GM19468 (cell line): ENCODE results near the gene CHN2.

Experiments used
- ATAC-seq: cut with Tn5 transposase; IDR thresholded peaks from one replicate; pipeline ENCODE4 v1.9.1; 2021; ENCODE audit warnings: mild to moderate bottlenecking, moderate library complexity, moderate number of reproducible peaks; ENCODE audit not compliant: unreplicated experiment; ENCODE audit errors: extremely low read depth

CHN2 gene

DNA sequence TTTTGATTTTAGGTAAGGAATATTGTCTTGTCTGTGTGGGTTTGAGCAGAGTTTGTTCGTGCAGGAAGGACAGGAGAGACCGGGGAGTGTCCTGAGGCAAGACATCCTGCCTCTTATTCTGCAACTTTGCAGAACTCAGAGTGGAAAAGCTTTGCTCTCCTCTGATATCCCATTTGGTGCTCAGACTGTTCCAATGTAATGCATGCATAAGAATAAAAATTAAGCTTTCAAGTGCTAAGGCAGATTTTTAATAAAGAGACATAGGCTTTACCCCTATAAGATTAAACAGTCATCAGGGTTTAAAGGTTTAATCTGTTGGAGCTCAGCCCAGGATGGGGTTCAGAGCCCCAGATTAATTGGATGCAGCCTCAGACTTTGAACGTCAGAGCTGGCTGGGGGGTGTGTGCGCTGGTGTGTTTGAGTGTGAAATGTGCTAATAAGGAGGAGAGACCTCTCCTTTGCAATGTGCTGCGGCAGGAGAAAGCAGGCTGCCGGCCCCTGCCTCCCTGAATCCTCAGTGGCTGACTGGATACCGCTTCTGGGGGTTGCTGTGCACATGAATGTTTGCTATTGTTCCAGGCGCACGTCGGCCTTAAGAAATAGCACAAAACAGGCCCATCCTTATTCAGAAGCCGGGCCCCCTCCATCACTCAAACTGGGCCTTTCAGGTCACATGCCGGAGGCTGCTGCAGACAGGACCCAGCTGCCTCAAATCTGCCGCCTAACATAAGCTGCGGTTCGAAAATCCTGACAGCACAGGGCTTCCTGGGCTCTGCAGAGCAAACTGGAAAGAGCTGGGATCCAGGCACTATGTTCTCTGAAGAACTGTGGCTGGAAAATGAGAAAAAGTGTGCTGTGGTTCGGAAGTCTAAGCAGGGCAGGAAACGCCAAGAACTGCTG is 285.0 kb downstream of the CHN2 start:
- ATAC-seq = no peak

DNA sequence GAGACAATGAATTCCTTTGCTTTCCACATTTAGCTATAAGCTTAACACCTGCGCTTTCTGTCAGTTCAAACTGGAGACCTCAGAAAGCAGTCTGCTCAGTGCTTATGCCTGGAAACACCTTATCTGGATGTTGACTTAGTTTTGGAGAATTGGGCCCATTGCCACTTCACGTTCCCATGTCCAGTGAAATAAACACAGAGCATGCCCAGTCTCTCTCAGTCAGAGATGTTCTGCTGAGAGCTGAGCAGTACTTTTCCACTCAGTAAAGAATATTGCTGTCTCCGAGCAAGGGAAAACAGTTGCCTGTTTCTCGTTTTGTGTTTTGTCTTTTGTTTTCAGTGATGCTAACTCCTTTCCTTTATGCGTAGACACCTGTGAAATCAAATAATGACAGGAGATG is 285.9 kb downstream of the CHN2 start:
- ATAC-seq = no peak

DNA sequence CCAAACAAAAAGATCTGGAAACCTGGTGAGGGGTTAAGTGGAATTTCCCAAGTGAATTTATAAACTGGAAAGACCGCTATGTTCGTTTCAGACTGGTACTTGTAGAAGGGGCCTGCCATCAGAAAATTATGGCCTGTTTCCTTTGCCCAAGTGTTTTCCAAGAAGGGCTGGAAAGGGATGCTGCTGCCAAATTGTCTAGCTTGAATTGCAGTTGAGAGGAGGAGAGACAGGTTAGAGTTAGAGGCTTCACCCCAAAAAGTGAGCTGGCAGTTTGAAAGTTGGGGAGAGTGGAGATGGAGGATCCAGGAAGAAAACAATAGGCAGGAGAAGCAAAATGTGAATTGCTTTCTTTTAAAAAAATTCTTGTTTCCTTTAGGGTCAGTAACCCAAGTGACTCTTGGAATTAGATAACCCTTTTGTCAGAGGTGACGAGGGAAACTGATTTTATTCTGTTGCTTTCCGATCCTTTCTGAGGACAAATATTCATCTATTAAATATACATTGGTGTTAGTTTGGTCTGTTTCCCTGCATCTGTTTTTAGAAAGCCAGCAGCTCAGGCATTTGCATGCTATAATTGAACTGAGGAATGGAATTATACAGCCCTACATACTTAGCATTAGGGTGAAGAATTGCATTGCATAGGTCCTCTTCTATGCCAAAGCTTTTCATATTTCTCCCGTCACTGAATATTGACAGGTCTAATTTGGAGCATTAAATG is 286.5 kb downstream of the CHN2 start:
- ATAC-seq = no peak

DNA sequence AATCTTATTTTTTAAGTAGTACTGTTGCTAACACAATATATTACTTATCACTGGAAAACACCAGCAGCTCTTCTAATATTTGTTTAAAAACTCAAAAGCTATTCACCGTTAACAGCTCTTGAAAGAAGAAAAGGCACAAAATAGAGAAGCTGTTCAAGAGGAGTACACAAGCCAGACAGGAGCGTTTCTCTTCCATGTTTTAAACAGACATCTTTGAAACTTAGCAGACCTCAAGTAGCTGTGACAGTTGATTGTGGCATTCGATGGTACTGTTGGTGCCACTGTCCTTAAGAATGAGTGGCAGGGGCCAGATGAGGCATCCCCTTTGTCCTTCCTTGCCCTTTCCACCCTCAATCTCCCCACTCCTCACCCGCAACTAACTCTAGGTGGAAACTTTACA is 287.5 kb downstream of the CHN2 start:
- no peak for ATAC-seq

DNA sequence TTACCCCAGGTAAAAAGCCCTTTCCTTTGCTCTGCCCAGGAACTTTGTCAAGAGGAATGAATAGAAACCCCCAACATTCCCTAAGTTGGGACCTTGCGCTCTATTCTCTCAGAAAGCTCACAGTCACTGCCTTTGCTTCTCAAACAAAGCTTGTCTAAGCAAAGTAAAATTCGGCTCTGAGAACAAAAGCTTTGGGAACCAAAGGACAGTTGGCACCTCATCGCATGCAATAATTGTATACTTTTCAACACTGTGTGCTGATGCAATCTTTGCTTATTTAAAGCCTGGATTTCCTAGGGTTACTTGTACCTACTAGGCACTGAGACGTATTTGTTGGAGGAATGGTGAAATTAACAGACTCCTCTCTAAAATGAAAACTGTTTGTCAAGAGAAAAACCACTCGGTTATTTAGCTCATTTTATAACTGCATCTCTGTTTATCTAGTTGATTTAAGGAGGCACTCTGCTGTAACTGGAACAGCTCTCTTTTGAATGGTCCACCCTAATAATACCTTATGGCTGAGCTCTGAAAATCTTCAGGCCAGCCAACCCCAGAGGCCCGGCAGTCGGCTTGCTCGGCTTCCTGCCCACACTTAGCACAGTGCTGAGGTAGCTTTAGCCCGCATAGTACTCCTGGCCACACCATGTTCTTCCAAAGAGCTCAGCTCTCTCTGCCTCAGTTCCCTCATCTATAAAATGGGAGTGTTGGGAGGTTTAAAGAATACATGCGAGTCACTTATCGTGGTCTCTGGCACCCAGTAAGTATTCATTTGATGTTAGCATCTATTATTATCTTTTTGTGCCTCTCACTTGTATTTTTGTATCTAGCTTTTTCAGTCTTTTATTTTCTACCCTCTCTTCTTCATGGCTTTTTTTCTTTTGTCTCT is 288.9 kb downstream of the CHN2 start:
- no peak for ATAC-seq

DNA sequence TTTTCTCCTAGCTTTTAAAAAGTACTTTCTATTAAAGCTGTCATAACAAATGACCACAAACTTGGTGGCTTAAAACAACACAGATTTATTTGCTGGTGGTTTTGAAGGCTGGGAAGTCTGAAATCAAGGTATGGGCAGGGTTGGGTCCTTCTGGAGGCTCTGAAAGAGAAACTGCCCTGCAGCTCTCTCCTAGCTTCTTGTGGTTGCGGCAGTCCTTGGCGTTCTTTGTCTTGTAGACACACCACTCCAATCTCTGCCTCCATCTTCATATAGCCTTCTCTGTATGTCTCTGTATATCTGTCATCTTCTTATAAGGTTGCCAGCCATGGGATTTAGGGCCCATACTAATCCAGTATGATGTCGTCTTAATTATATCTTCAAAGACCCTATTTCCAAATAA is 289.7 kb downstream of the CHN2 start:
- no peak for ATAC-seq

DNA sequence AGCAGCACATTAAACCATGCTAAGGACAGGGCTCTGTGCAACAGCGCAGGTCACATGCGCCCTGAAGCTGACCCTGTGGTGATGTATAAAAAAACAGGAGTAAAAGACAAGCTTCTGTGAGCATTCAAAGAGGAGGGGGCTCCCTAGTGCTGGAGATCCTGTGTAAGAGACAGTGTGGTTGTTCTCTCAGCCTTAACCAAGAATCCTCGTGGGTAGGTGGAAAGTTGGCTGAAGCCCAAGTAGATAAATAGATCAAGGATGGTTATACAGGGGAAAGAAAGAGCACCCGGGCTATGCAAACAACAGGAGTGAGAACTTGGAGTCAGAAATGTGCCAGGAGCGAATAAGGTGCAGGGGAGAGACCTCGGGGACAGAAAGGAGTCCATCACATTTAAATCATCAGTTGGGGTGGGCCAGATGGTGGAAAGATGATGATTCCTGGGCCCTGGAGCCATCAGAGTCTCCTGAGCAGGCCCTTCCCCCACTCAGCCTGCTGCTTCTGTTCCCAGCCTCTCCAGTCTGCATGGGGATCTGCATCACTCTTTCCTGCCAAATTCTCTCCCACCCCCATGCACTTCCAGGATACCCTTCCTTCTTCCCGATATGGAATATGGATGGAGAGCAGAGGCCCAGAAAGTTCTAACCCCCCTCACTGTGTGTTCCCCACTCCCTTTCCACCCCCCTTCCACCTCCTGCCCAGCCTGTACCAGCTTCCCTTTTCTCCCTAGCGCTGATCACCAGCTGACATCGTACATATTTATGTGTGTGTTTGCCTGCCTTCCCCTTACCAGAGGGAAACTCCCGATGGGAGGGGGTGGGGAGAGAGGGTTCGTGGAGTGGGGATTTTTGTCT is 291.0 kb downstream of the CHN2 start:
- no peak for ATAC-seq

DNA sequence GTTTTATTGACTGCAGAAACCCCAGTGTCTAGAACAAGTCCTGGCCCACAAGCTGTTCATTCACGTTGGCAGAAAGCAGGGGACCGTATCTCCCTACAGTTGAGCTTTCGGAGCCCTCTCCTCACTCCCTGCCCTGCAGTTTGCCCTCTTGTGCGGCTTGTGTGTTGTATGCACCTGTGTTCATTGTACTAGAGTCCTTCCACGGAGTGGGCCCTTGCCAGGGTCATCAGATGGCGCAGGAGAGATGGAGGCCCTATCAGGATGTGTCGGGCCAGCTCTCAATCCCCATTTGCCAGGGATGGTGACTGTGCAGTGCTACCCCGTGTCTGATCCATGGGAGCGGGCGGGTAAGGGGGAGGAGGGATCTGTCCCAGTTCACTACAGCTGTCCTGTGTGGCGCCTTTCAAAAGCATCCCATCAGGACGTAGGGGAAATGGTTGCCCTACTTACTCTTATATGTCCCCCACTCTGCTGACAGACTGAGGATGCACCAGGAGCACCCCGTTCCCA is 291.7 kb downstream of the CHN2 start:
- ATAC-seq = no peak

DNA sequence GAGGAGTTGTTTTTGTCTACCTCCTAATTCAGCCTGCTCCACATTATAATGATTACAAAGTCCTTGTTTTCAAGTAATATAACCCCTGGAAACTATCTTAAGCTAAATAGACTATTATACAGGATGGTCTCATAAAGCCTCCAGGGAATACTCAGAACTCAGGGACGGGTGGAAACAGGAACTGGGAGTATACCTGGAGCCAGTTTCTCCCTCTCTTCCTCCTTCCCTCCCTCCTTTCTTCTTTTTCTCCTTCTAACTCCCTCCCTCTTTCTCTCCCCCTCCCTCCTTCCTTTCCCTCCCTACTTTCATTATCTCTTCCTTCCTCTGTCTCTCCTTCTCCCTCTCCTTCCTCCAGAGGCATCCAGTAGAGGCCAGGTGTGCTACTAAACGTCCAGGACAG is 292.8 kb downstream of the CHN2 start:
- no peak for ATAC-seq

DNA sequence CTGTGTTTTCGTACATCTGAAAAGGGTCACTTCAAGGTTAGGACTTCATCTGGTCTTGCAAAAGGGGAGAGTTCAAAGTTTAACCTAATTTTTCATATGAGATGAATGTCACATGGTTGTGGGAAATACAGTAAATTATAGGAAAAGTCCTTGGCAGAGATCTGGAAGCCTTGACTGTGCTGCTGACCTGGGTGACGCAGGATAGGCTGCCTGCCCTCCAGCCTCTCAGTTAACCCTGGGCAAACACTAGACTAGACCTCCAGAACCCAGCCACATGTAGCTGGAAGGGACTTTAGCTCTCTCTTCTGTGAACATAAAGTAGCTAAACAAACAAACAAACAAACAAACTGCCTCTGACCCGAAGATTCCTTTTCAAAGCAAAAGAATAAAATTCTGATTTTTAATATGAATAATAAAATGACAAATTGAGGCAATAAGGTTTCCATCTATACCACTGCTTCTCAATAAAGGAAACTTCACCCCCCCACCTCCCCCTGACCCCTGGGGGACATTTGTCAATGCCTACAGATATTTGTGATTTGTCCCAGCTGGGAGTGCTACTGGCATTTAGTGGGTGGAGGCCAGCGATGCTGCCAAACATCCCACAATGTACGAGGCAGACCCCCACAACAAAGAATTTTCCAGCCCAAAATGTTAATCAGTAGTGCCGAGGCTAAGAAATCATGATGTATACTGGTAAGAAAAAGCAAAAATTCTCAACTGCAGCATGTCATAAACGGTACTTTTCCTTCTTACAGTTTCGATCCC is 293.8 kb downstream of the CHN2 start:
- ATAC-seq = no peak

DNA sequence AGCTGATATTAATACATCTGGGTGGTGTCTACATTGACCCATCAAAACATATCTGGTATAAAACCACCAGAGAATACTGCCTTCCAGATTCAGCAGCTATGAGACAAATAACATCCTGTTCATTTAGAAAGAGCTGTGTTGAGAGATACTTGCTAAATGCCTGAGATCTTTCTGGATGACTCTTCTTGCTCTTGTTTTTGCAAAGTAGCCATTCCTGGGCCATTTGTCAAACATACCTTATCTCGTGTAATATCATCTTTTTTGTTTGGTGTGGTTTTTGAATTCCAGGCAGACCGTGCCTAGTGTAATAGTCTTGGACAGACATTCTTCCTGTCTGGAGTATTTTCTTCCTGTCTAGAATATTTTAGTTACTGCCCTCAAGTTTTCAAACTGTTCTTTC is 294.4 kb downstream of the CHN2 start:
- no peak for ATAC-seq

DNA sequence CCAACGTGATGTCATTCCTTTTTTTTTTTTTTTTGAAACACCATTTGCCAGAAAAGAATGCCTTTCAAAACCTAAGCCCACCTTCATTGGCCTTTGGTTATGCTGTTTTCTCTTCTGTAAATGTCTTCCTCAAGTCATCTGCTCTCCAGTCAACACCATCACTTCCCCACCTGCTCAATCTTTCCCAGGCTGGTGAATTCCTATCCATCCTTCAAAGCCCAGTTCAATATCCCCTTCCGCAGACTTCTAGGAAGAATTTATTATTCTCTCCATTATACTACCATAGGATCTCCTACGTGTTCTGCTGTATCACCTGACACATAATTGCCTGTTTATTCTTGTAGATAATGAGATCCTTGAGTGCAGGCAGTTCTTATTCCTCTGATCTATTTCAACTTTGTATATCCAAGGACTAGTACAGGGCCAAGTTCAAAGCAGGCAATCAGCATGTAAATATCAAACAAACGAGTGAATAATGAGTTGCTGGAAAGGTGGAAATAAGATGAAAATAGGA is 295.6 kb downstream of the CHN2 start:
- no peak for ATAC-seq

DNA sequence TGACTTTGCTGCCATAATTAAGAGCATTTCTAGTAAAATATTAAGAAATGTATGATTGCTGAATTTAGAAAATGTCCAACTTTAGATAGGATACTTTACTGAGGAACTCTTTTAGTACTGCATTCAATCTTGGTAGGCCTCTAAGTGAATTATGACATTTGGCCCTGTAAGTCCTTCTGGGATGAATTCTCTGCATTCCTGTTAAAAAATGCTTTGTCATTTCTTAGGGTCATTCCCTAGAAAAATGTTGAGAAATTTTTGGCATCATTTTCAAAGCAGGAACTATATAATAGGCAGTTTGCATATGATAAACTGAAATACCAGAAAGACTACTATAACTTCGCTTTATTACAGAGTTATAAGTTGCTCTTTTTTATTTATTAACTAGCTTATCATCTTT is 299.8 kb downstream of the CHN2 start:
- no peak for ATAC-seq

DNA sequence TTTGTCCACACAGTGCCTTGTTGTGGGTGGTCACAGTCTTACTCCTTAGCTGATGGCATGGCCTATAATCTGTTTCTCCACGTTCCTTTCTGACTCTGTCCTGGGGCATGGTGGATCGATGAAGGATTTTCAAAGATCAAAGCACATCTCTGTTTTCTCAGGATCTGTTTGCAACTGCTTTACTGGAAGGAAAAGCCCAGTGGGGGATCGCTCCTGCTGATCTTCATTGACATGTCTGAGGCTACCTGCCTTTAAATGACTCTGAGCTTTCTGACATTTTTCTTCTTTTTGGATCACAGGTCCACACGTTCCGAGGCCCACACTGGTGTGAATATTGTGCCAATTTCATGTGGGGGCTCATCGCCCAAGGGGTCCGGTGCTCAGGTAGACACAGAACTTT is 301.1 kb downstream of the CHN2 start:
- no peak for ATAC-seq

DNA sequence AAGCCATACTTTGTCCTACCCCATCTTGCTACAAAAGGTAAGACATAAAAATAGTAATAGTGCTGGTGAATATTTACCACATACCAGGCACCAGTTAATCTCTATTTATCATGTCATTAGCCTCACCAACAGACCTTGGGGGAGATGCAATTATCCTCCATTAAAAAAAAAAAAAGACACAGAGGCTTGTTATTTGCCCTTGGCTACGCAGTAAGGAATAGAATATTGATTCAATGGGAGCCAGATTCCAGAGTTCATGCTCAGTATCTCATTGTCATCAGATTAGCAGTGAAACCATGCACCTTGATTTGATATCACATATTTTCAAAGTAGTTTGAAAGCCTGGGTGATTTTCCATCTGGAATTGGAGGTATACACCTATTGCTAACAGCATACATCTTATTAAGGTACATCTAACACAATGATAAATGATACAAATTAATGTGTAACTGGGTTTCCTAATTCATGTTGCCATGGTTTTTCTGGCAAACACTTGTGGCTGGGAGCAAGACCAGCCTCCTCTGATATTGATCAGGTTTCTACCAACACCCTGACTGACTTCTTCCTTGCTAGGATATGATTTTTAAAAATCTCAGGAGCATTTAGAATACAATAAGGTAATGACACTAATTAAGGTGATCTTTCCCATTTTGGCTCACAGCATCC is 301.9 kb downstream of the CHN2 start:
- ATAC-seq = no peak

DNA sequence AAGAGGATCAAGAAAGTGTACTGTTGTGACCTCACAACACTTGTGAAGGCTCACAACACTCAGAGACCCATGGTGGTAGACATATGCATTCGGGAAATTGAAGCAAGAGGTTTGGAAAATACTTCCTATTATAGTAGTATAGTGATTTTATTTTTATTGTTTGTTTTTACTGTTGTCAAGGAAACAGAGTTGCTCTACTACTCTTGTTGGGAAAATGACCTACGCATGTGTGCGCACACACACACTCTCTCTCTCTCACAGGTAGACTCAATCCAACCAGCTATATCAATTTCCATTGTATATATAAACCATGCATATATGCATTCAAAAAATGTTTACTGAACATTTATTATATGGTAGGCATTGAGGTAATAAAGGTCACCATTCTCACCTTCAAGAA is 305.4 kb downstream of the CHN2 start:
- ATAC-seq = no peak

DNA sequence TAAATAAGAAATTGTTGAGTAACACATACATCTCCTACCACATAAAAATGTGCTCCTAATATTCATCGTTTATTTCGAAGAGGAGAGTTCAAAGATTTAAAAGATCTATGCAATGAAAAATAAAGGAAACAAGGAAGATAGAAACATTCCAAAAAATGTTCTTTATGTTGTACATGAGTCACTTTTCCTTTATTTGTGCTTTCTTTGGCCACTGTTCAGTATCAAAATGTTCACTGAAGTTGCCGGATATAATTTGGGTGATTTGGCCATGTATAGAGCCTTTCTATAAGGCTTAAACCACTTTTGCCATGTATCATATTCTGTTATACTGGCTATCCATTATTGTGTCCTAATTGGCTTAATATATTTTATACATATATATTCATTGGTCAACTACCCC is 306.1 kb downstream of the CHN2 start:
- no peak for ATAC-seq

DNA sequence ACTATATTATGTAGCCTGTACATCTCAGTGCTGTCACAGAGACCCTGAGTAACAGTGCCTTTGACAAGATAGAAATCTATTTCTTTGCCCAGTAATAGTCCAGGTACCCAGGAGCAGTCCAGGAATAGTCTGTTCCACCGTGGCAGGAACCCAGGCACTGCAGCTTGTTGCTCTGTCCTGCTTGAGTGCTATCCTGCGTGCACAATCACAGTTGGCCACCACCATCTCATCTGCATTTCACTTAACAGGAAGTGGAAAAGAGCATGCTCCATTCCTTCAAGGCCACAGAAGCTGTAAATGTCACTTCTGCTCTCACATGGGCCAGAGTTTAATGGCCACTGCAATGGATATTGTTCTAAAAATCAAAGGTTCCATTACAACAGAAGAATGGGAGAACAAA is 307.6 kb downstream of the CHN2 start:
- ATAC-seq = no peak
